GM18498 (cell line): Measurements from ENCODE around the gene HNRNPM.

ENCODE experiments used
- ATAC-seq: cut with Tn5 transposase; IDR thresholded peaks from one replicate; pipeline ENCODE4 v1.9.1; 2021; ENCODE audit warnings: mild to moderate bottlenecking, moderate library complexity; ENCODE audit not compliant: unreplicated experiment

HNRNPM gene

DNA sequence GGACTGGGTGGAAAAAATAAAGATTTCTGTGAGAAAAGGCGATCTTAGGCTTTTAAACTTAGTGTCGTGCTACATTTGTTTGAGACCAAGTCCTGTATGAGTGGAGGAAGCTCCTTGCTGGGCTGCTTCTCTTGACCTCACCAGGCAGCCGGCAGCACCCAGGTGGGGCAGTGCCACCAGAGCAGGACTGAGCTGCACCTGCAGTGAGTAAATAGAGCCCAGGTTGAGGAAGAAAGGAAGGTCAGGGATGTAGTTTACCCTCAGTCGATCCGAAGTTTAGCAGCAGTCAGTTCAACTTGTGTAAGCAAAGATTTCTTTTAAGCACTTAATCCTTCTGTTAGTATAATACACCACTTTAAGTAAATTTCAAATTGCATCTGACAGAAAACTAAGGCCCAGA lies 13.6 kb downstream of the HNRNPM start:
- no peak for ATAC-seq

DNA sequence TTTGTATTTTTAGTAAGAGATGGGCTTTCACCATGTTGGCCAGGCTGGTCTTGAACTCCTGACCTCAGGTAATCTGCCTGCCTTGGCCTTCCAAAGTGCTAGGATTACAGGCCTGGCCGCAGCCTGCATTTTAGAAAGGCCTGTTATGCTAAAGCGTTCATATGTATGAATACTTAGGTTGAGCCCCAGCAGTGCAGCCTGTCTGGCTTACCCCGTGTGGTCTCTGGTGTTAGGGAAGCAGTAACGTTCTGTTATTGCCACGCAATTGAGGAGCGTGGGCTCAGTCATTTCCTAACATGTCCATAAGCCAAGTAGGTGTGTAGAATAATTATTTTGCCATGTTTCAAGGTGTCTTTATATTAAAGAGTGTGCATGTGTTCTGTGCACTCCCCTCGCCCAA lies 14.3 kb downstream of the HNRNPM start:
- ATAC-seq, result no peak

DNA sequence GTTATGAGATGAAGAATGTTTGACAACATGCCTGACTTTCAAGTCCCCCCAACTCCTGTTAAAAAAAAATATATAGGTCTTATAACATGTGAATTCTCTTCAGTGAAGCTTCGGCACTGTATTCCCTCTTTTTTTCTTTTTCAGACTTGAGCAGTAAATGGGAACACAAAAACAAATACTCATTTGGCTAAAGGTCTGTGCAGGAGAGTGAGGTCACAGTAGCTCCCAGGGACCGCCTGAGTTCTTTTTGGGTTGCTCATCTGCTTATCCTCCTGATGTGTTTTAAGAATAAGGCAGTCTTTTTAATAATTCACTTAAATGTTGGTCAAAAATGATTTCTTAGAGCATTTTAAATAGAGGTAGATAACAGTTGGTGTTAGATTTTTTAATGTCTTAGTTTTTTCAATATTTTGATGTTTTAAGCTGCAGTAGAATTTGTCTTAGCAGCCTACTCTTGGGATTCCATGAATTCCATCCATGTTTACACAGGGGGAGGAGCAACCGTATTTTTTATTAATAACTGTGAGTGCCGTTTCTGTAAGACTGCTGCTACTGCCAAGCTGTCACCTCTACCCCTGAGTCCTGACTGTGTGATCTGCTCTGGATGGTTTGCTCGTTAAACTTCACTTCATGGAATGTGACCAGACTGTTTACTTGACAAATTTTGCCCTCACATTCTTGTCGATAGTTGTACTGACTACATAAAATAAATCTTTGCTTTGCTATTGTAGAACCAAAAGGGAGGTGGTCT lies 14.9 kb downstream of the HNRNPM start:
- no peak for ATAC-seq

DNA sequence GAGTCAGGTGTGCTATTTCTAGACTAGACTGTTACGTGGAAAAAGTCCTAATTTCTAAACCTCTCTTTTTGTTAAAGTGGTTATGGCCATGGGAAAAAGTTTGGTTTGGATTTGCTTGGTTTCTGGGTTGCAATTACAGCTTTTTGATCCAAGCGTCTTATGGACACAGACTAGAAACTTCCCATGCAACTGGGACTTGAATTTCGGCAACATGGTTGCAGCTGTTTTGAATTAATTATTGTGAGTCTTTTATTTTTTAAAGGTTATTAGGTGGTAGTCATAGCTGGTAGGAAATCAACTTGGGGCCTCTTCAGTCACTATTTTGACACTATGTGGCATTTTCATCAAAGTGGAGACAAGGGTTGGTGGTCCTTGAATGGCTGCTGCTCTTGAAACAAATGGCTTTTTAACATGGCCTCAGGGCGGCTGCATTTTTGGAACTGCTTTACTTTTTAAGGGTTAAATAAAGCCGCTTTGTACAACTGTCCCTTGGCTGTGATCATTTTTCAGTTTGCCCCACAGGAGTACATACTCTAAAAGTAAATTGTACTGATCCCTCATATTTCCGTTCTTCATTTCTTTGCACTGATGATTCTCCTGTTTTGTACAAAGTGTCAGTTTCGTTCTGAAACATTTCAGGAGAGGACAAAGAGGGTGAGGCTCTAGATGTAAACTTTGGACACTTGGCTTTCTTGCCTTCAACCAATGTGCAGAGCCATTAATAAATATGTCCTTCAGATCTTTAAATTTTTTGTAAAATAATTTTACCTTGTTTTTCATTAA lies 15.9 kb downstream of the HNRNPM start:
- no peak for ATAC-seq

DNA sequence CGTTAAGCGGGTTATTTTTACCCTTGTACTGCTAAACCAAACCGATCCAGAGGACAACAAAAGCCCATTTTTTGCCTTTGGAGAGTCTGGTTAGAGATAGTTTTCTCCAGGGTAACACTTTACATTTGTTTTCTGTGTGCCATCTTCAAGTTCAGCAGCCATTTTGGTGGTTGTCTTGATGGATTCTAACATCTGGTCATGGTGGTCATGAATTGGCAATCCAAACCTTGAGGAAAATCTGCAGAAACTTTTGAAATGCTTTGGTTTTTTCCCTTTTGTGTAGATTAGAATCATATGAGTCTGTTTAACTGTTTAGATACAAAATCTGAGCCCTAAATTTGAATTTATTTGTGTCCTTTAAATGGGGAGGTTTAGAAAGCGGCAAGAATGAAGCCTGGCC lies 16.6 kb downstream of the HNRNPM start:
- no peak for ATAC-seq

DNA sequence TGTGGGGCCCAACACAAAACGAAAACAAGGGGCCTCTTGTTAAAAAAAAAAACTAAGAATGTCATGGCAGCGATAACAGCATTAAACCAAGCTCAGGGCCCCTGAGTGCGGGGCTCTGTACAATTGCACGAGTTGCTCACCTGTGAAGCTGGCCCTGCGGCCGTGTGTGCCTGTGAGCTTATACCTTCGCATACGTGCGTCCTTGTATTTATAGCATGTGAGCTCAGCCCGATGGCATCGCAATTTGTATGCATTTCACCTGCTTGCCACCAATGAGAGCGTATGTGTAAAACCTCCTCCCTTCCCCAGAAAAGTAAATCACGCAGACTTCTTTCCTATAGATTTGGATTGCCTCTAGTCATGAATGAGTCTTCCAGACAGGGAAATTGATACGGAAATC lies 17.1 kb downstream of the HNRNPM start:
- no peak for ATAC-seq

DNA sequence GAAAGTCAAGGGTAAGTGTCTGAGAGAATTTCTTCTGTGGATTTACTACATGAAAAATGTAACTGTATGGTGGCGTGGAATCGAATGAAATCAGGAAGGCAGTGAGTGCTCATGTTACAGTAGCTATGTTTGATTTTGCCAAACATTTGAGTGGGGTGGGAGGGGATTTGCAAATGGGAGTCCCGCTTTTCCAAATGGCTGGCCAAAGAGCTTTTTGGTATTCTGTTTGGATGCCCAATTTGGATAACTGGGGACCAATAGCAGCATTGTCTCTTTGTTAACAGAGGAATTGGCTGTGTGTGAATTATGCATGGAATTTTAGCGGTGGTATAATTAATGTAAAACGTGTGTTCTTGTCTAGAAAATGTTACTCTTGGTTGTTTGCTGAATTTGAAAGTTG lies 17.8 kb downstream of the HNRNPM start:
- ATAC-seq, result no peak

DNA sequence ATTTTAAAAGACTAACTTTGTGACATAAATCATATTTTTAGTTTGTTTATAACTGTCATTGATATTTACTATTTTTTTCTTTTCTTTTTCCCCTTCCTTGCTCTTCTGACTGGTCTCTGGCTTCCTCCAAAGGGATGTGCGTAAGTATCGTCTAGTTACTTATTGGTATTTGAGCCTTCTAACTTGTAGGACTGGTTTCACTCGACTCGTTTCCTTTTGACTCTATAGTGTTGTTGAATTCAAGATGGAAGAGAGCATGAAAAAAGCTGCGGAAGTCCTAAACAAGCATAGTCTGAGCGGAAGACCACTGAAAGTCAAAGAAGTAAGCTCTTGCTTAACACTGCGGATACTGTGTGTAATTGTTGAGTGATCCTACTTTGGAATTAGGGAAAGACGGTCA lies 18.6 kb downstream of the HNRNPM start:
- no peak for ATAC-seq

DNA sequence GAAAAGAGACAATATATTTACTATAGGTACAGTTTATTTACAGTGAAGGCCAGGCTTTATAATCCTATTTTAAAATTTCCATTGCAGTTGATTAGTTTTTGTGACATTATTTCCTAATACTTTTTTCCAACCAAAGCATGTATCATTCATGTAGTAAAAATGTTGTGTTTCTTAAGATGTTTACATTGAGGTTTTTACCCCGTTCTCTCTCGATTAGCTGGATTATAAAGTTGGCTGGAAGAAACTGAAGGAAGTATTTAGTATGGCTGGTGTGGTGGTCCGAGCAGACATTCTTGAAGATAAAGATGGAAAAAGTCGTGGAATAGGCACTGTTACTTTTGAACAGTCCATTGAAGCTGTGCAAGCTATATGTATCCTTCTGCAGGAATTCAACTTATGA lies 21.2 kb downstream of the HNRNPM start:
- no peak for ATAC-seq

DNA sequence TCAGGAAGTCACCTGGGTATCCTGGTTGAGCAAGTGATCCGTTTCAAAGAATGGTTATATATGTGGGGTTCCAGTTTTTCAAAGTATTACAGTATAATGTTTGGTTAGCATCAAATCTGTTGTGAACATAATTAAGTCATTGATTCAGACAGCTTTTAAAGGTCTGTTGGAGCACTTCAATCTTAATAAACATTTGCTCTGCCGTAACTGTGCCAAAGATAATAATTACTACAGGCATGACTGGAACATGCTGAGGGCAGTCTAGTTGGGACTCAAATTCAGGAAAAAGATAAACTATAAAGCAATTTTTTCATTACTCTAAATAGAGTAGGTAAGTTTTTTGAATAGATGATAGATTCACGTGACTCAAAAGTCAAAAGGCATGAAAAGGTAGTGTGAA lies 23.3 kb downstream of the HNRNPM start:
- no peak for ATAC-seq

DNA sequence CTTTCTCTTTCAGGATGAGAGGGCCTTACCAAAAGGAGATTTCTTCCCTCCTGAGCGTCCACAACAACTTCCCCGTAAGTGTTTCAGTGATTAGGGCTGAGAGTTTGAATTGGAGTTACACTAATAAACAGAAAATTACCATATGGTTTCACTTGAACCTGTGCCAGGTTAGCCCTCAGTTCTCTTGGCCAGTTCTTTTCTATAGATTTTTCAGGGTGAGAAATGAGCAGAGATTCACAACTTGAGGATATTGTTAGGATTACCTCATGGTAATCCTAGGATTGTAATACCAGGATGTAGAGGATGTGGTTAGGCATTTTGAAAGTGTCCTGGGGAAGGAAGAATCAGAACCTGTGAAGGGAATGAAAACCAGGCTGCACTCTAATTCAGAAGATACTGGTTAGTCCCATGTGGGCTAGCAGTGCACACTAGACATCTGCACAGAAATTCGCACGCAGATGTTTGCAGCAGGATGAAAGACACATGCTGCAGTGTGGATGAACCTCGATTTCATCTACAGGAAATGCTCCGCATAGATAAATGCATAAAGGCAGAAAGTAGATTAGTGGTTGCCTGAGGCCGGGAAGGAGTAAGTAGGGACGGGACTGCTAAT lies 24.1 kb downstream of the HNRNPM start:
- no peak for ATAC-seq

DNA sequence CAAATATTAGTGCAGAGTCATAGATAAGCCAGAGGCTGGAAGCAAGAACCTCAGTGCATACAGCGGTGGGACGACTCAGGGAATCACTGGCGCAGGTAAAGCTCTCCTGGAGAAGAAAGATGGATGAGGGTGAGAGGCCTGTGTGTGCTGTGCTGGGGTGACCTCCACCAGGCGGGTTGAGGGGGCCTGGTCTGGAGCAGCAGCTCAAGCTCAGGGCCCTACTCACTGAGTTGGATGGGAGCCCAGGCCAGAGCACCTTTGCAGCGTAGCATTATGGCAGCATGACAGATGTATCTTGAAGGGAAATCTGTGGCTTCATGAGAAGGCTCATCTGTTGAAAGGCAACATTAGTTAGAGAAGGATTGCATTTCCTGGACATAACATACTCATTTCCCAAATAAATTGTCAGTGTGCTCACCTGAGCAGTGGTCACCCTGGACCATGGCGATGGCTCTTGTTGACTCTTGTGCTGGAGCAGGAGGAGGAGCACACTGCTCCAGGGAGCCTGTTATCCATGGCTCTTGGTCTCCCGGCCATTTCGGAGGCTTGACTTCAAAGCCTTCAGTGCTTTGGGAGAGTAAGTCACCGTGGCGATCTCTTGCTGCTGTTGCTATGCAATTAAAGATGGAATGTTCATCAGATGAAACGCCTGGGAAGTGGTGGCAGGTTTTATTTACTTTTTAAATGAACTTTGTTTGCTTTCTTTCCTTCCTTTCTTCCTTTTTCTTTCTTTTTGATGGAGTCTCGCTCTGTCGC lies 25.0 kb downstream of the HNRNPM start:
- ATAC-seq, result no peak

DNA sequence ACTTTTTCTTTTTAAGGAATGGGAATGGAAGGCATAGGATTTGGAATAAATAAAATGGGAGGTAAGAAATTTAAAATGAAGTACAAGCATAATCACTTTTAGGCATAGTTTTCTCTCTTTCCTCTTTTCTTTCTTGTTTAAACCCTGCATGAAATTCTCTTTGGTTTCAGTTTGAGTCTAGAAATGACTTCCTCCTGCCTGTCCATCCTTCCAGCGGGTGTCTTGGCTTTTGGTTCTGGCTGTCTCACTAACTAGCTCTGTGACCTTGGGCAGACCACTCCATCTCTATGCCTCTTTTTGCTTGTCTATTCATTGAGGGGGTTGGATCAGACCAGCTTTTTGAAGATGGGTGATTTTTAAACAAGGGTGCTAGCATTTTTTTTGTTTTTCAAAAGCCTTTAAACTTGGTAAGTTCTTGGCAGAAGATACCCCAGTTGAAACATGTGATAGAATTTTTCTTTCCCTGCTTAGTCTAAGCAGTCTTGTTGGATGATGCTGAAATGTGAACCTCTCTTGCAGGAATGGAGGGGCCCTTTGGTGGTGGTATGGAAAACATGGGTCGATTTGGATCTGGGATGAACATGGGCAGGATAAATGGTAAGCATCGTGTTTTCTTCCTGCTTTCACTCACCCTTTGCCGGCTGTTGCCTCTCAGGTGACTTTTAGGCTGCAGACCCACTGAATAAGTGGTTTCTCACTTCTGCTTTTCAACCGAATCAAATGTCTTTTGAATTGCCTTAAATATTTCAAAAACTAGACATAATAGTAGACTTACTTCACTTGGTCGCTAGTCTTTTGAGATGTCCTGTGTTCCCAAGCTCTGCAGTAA lies 29.1 kb downstream of the HNRNPM start:
- ATAC-seq, result peak; percentile 73

DNA sequence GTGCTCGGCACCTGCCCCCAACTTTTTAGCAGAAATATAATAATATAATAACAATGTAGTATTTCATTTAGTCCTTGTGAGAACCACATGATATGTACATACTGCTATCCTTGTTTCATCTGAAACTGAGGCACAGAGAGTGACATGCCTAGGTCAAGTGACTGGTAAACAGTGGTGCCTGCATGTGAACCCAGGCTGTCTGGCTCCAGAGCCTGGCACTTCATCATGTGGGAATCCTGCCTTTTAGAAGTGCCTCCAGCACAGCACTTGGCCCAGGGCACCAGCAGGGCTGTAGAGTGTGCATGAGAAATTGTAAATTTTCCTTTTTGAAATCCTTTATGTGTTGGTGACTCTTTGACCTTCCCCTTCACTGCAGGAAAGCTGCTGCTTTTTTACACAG lies 30.2 kb downstream of the HNRNPM start:
- ATAC-seq, result no peak

DNA sequence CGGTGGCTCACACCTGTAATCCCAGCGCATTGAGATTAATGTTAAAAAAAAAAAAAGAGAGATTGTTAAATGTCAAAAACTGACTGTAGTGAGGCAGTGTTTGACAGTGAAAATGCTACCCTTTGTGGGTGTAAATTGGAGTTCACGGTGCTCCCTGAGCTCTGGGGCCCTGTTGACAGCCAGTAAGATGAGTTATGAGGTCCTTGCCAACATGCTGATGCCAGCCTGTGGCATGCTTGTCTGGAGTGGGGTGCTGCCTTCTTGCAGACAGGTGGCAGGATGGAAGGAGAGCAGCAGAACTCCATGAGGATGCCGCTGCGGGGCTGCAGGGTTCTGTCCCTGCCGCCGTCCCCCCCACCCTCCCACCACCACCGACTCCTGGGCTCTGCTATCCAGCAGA lies 31.7 kb downstream of the HNRNPM start:
- no peak for ATAC-seq

DNA sequence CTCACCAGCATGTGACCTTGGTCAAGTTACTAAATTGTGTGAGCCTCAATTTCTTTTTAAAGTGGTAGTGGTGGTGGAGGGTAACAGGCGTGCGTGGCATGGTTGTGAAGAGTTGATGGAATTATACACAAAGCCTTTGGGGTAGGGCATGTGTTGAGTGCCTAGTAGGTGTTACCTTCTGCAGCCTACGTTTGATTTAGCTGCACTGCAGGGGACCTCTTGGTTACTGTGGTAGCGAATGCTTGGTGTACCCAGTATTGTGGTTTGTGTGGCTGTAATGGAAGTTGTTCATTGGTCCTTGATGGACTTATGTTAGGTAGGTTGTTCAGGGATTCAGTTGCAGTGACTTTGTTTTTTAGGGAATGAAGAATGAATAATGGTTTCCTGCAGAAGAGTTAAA lies 33.1 kb downstream of the HNRNPM start:
- no peak for ATAC-seq

DNA sequence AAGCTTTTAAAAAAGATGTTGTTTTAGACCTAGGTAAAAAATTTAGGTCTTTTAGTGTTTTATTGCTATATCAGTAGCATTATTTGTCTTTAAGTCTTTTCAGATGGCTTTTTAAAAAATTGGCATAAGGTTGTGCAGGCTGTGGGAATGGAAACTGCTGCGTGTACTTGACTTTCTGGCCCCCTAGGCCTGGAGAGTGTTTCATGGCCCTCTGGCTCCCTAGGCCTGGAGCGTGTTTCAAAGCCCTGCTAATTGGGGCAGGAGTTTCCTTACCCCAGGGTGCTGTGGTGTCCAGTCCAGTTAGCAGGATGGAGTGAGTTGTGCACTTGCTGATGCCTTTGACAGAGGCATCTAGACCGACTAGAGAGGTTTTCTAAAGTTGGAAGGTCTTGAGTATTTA lies 33.8 kb downstream of the HNRNPM start:
- ATAC-seq, result no peak

DNA sequence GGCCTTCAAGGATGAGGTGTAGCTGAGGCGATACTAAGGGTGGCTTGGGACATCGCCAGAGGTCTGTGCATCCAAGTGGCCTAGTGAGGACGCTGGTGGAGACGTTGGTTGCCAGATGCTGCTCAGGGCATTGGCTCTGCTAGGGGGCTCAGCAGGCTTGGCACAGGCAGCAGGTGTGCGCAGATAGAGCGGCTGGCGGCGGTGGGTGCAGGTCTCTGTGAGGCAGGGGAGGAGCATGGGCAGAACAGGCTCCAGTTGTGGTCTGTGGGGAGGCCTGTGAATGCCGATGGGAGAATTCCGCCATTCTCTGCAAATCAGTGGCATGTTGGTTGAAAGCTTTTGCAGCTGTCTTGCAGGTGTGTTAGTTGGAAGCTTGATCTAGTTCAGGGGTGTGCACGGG lies 36.4 kb downstream of the HNRNPM start:
- no peak for ATAC-seq

DNA sequence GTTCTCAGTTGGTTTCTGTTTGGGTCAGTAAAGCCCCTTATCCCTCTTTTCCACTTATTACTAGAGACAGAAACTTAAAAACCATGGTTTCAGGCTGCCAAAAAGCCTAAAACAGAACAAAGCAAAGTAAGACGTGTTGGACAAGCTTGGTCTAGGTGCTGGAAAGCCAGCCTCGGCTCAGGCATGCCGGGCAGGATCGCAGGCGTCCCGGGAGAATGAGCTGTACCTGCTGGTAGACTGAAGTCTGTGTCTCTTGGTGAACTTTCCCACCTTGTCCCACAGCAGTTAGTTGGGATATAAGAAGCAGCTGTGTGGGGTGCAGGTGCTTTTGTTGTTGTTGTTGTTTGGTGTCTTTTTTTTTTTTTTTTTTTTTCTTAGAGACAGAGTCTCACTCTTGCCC lies 36.8 kb downstream of the HNRNPM start:
- no peak for ATAC-seq

DNA sequence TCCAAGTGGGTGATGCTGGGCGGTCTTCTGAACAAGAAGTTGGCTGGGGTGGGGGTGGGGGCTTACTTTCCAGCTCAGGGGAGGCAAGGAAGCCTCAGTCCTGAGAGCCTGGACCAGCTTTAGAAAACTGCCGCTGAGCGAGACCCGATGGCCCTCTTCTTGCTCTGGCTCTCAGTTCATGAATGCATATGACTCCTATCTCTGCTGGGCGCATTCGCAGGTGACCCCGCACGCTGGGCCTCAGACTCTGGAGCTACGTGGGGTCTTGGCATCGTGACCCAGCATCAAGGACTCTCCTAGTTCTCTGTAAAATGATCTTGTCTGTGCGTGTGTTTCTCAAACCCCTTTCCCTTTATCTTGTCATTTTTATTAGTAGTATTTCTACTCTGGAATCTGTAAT lies 37.9 kb downstream of the HNRNPM start:
- ATAC-seq, result no peak

DNA sequence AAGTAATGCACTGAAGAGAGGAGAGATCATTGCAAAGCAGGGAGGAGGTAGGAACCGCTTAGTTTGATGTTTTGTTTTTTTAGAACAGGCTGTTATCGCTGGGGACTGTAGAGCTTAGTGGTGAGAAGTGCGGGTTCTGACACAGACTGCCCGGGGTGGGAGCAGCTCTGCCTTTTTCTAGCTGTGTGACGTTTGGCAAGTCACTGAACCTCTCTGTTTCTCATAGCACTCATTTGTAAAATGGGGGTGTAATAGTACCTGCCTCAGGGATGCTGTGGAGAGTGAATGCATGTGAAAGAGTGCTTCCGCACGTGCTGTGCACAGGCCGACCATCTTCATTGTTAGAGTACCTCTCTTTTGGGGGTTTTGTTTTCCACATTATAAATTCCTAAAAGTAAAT lies 38.4 kb downstream of the HNRNPM start:
- no peak for ATAC-seq
